Measurements from ENCODE around the gene C16orf46.

The C16orf46 gene

GRCh38 chr16:81066681-81067080 is 10.4 kb downstream of the C16orf46 start:
- no peaks in the 10 kb centered on the region for H3K27me3 ChIP-seq (ENCODE audit: low read length)

DNA sequence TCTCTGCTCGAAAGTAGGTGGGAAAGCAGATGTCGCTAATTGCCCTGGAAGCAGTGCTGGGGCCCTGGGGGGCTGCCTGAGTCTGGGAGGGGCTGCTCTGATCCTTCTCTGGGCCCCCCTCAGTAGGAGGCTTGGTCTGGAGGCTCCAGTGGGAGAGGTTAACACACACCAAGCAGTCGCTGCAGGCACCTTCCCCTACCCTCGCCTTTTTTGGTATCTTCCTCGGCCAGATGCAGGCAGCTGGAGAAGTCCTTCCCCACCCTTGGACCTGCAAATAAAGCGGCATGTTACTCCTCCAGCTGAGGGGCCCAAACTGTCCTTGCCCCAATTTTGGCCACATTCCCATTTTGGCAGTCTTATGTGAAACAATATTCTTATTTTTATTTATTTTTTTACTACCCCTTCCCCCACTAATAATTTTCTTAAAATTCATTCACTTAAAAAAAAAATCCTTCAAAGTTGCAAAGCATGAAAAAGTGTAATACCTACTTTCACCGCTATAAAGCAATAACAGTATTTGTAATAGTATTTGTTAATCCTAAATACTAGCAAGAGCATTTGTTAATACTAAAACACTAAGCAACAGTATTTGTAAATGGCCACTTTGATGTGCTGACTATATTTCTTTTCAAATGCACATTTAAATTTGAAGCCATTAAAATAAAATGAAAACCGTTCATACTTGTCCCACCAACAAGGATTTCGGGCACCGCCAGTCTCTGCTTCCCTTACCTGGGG is 15.0 kb downstream of the C16orf46 start:
- no peaks in the 10 kb centered on the region for H3K27me3 ChIP-seq (ENCODE audit: low read length)
- TF ChIP-seq CTCF (IDR thresholded peaks at IDR 0.05; ENCODE audit: insufficient read depth, low read length, poor library complexity, severe bottlenecking) = no peak
- TF ChIP-seq EZH2phosphoT487 (conservative IDR thresholded peaks at IDR 0.05; ENCODE audit: low read length) = no peak
- H3K27ac ChIP-seq (ENCODE audit: low read depth, low read length) = no peak overlapping the region
- no peak overlapping the region for H3K9ac ChIP-seq (ENCODE audit: low read length)
- H3K4me3 ChIP-seq (ENCODE audit: insufficient read depth, low read length, poor library complexity, severe bottlenecking) = no peak overlapping the region
- no peaks in the 10 kb centered on the region for H3K9me2 ChIP-seq (replicated peaks; ENCODE audit: insufficient read depth, low read length)
- no peaks in the 10 kb centered on the region for H3K36me3 ChIP-seq (ENCODE audit: low read length)
- no peaks in the 10 kb centered on the region for H3F3A ChIP-seq (ENCODE audit: insufficient read depth)
- H3K4me2 ChIP-seq (ENCODE audit: low read depth, low read length, poor library complexity, severe bottlenecking) = no peak overlapping the region
- H3K79me2 ChIP-seq (ENCODE audit: insufficient read depth, low read length) = no peaks in the 10 kb centered on the region
- no peaks in the 10 kb centered on the region for H4K20me1 ChIP-seq (ENCODE audit: low read depth, low read length)
- no peaks in the 10 kb centered on the region for H3K9me3 ChIP-seq (ENCODE audit: insufficient read depth, low read length)
- no peak overlapping the region for H2AFZ ChIP-seq (ENCODE audit: low read depth, low read length, severe bottlenecking)

More at GRCh38 chr16:81066681-81067080, 10.4 kb downstream of the C16orf46 start:
- TF ChIP-seq CTCF (IDR thresholded peaks at IDR 0.05; ENCODE audit: insufficient read depth, low read length, poor library complexity, severe bottlenecking) (no peak), EZH2phosphoT487 (conservative IDR thresholded peaks at IDR 0.05; ENCODE audit: low read length) (no peak)
- Histone ChIP-seq H3K4me2 (ENCODE audit: low read depth, low read length, poor library complexity, severe bottlenecking) (no peak overlapping the region), H3K79me2 (ENCODE audit: insufficient read depth, low read length) (no peaks in the 10 kb centered on the region), H3K36me3 (ENCODE audit: low read length) (no peaks in the 10 kb centered on the region), H3F3A (ENCODE audit: insufficient read depth) (no peaks in the 10 kb centered on the region), H2AFZ (ENCODE audit: low read depth, low read length, severe bottlenecking) (no peak overlapping the region), H4K20me1 (ENCODE audit: low read depth, low read length) (no peaks in the 10 kb centered on the region), H3K9ac (ENCODE audit: low read length) (no peak overlapping the region), H3K4me3 (ENCODE audit: insufficient read depth, low read length, poor library complexity, severe bottlenecking) (no peak overlapping the region), H3K9me3 (ENCODE audit: insufficient read depth, low read length) (no peaks in the 10 kb centered on the region), H3K9me2 (replicated peaks; ENCODE audit: insufficient read depth, low read length) (no peaks in the 10 kb centered on the region), H3K27ac (ENCODE audit: low read depth, low read length) (no peak overlapping the region)

DNA sequence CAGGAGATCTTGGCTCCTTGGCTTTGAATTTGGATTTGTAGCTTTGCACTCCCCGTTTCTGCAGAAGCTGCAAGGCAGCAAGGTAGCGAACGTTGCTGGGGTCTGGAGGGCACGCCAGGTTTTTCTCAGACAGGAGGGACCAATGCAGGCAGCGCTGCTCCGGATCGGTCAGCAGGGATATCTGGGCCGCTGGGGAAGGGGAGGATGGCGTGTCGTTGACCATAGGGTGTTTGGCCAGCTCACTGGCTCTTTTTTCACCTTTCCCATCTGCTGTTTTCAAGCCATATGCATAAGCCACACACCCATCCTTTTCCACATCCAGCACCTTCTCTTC is 15.8 kb downstream of the C16orf46 start:
- Histone ChIP-seq H3K79me2 (ENCODE audit: insufficient read depth, low read length) (no peaks in the 10 kb centered on the region), H3K4me2 (ENCODE audit: low read depth, low read length, poor library complexity, severe bottlenecking) (no peak overlapping the region), H4K20me1 (ENCODE audit: low read depth, low read length) (no peaks in the 10 kb centered on the region), H2AFZ (ENCODE audit: low read depth, low read length, severe bottlenecking) (no peak overlapping the region), H3K27ac (ENCODE audit: low read depth, low read length) (no peak overlapping the region), H3K4me3 (ENCODE audit: insufficient read depth, low read length, poor library complexity, severe bottlenecking) (no peak overlapping the region), H3K9ac (ENCODE audit: low read length) (no peak overlapping the region), H3F3A (ENCODE audit: insufficient read depth) (no peaks in the 10 kb centered on the region), H3K9me2 (replicated peaks; ENCODE audit: insufficient read depth, low read length) (no peaks in the 10 kb centered on the region), H3K27me3 (ENCODE audit: low read length) (no peaks in the 10 kb centered on the region), H3K9me3 (ENCODE audit: insufficient read depth, low read length) (no peaks in the 10 kb centered on the region), H3K36me3 (ENCODE audit: low read length) (no peaks in the 10 kb centered on the region)
- TF ChIP-seq EZH2phosphoT487 (conservative IDR thresholded peaks at IDR 0.05; ENCODE audit: low read length) (no peak), CTCF (IDR thresholded peaks at IDR 0.05; ENCODE audit: insufficient read depth, low read length, poor library complexity, severe bottlenecking) (no peak)
